Esophagus muscularis mucosa (tissue), 4 donors: Measurements from ENCODE around the gene GCDH. TPM values are rescaled to one million over a fixed set of nuclear protein-coding genes. Genes with fewer than 3 reads are reported as not detected.
"Not testable (repeated sequence)": the region's sequence is repeated elsewhere in the genome, so short reads cannot be mapped to it uniquely, and the experiment has no call there.

Experiments
- DNase-seq: peaks from one replicate; pipeline ENCODE4 v3.0.0-alpha.2; 2017; ENCODE audit errors: extremely low spot score
- H3K27ac ChIP-seq, 4 donors: fragments of 200-600 bp; sonication (generic); replicated peaks in 1 of 4; 1 replicate in 3 of 4; 2 replicates in 1 of 4; pipeline ENCODE4 v1.5.1; 2016 to 2019; ENCODE audit warnings: mild to moderate bottlenecking in 1 of 4
- H3K27me3 ChIP-seq, 4 donors: fragments of 200-600 bp; sonication (generic); one replicate each; pipeline versions ENCODE4 v1.5.1 to v1.6.0; 2016 to 2019
- H3K36me3 ChIP-seq, 4 donors: fragments of 200-600 bp; sonication (generic); one replicate each; pipeline ENCODE4 v1.5.1; 2016 to 2019
- H3K4me1 ChIP-seq, 4 donors: fragments of 200-600 bp; sonication (generic); one replicate each; pipeline ENCODE4 v1.5.1; 2016 to 2019
- H3K4me3 ChIP-seq, 4 donors: fragments of 200-600 bp; sonication (generic); 1 replicate in 2 of 4; 2 replicates in 2 of 4; pipeline ENCODE4 v1.5.1; 2016 to 2019; ENCODE audit warnings: mild to moderate bottlenecking in 4 of 4, moderate library complexity in 1 of 4
- H3K9me3 ChIP-seq, 4 donors: fragments of 200-600 bp; sonication (generic); 1 replicate in 3 of 4; 2 replicates in 1 of 4; pipeline ENCODE4 v1.5.1; 2016 to 2019
- EP300 ChIP-seq: sonication (generic); formaldehyde crosslinking; IDR thresholded peaks from one replicate; pipeline ENCODE4 v1.6.1; 2017; ENCODE audit warnings: antibody characterized with exemption
- POLR2A ChIP-seq: fragments of 450-650 bp; IDR thresholded peaks from one replicate; pipeline ENCODE4 v1.6.1; 2017; ENCODE audit warnings: antibody characterized with exemption, moderate library complexity, mild to moderate bottlenecking, low read depth
- POLR2AphosphoS5 ChIP-seq, 2 donors: sonication (generic); formaldehyde crosslinking; IDR thresholded peaks; one replicate each; pipeline ENCODE4 v1.6.1; 2017; ENCODE audit warnings: antibody characterized with exemption in 2 of 2
- WGBS: methylation state at CpG from one replicate; pipeline ENCODE4 v1.1.5; 2018; 5-methylcytosine and 5-hydroxymethylcytosine counted together
- intact Hi-C: fragments of 100-400 bp; cut with DNase I; formaldehyde crosslinking; loops from one replicate; pipeline ENCODE4 v1.15.1; 2023
- total RNA-seq, 4 donors: library from RNA; depleted of rRNA; stranded (reverse); fragments of >200 nt; gene quantifications; one replicate each; pipeline versions ENCODE4 v1.1.0 to v1.2.1, GENCODE V29; 2016
- TF ChIP-seq, protein P1 (sequence below), 3 experiments: fragments of 200-600 bp in 2 of 3; fragments of 450-650 bp in 1 of 3; sonication (generic) in 2 of 3; IDR thresholded peaks; one replicate each; pipeline ENCODE4 v1.5.1; 2017 to 2019; ENCODE audit warnings: antibody characterized with exemption in 3 of 3, mild to moderate bottlenecking in 2 of 3, moderate library complexity in 1 of 3

GCDH gene
- total RNA-seq = 10 to 100 TPM; 36.1 to 63.6 (median 52.9) TPM

DNA sequence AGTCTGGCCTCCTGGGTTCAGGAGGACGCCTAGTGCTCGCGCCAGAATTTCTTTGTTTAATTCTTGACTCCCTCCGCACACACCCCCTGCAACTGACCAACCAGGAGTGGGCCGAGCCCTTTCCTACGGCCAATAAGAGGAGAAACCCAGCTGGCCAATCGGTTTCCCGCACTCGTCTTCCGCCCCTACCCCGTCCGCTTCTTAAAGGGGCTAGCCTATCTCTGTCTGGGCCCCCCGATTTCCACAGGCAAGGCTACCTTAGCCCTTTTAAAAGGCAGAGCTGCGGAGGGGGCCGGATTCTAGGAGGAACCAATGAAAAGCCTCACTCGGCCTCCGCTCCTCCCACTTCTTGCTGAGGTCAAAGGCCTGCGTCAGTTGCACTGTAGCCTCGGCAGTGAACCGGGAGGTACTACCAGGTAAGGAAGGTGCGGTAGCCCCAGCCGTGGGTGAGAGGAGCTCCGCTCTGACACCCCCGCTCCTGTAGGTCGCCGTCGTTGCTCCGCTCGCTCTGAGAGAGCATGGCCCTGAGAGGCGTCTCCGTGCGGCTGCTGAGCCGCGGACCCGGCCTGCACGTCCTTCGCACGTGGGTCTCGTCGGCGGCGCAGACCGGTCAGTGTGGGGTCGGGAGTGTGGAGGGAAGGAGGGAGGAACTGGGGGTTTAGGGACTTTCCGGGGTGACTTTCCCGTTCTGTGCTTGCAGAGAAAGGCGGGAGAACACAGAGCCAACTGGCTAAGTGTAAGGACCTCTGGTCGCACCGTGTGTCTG lies at the start of gene GCDH:
Gene GCDH (plus strand): TSS at position 374 of the 766 bp plus-strand sequence. CDS start 145 bp downstream, at position 519.
- peak; percentile 99 for DNase-seq
- Histone ChIP-seq H3K9me3 (no peaks in the 10 kb centered on the region), H3K27me3 (peaks cover 0 to 16% (median 3%) of the 10 kb centered on the region in 4 donors), H3K27ac (peak within 1 kb of the TSS; percentile 78 to 91 (median 88)), H3K4me1 (peaks cover 15 to 26% (median 24%) of the 10 kb centered on the region in 4 donors), H3K4me3 (peak within 1 kb of the TSS; percentile 91 to 98 (median 91)), H3K36me3 (peaks cover 14 to 34% (median 30%) of the 10 kb centered on the region in 4 donors)
- WGBS = under 1% methylated on average over 47 of the region's 49 CpGs
- TF ChIP-seq POLR2A (peak; percentile 47), POLR2AphosphoS5 (IDR thresholded peaks at IDR 0.05) (peak; percentile 86 to 93), EP300 (no peak)
- TF ChIP-seq, protein P1, sequence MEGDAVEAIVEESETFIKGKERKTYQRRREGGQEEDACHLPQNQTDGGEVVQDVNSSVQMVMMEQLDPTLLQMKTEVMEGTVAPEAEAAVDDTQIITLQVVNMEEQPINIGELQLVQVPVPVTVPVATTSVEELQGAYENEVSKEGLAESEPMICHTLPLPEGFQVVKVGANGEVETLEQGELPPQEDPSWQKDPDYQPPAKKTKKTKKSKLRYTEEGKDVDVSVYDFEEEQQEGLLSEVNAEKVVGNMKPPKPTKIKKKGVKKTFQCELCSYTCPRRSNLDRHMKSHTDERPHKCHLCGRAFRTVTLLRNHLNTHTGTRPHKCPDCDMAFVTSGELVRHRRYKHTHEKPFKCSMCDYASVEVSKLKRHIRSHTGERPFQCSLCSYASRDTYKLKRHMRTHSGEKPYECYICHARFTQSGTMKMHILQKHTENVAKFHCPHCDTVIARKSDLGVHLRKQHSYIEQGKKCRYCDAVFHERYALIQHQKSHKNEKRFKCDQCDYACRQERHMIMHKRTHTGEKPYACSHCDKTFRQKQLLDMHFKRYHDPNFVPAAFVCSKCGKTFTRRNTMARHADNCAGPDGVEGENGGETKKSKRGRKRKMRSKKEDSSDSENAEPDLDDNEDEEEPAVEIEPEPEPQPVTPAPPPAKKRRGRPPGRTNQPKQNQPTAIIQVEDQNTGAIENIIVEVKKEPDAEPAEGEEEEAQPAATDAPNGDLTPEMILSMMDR (IDR thresholded peaks at IDR 0.05) = peak in 2 of 3 experiments; percentile 2 to 16
- intact Hi-C loops = no loop called here

DNA sequence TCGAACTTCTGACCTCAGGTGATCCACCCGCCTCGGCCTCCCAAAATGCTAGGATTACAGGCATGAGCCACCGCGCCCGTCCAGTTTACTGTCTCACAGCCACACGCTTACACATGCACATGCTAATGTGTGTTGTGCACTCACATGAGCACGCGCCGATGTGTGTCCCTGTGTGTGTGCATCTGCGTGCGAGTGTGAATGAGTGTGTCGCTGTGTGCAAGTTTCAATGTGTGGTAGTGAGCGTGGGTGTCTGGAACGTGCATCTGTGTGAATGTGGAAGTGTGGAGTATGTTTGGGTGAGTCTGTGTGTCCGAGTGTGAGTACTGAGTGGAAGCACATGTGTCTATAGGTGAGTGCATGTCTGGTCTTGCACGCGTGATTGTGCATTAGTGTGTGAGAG lies 48.4 kb upstream of the GCDH start:
- intact Hi-C loops = loop anchor here (10.0 kb wide), 1 partner anchor 158 kb away; the partner anchor contains the start of genes DHPS and GNG14
- H3K27ac ChIP-seq = no peak overlapping the region
- peaks cover 16 to 31% (median 30%) of the 10 kb centered on the region in 4 donors for H3K4me1 ChIP-seq
- no peak for DNase-seq
- no peak overlapping the region for H3K4me3 ChIP-seq
- H3K27me3 ChIP-seq = peaks cover 0 to 97% (median 53%) of the 10 kb centered on the region in 4 donors
- 94% methylated on average over 18 of the region's 18 CpGs for WGBS
- no peaks in the 10 kb centered on the region for H3K36me3 ChIP-seq
- TF ChIP-seq POLR2A (no peak), POLR2AphosphoS5 (IDR thresholded peaks at IDR 0.05) (no peak), EP300 (no peak)
- TF ChIP-seq, protein P1 (IDR thresholded peaks at IDR 0.05) = no peak
- H3K9me3 ChIP-seq = no peaks in the 10 kb centered on the region

DNA sequence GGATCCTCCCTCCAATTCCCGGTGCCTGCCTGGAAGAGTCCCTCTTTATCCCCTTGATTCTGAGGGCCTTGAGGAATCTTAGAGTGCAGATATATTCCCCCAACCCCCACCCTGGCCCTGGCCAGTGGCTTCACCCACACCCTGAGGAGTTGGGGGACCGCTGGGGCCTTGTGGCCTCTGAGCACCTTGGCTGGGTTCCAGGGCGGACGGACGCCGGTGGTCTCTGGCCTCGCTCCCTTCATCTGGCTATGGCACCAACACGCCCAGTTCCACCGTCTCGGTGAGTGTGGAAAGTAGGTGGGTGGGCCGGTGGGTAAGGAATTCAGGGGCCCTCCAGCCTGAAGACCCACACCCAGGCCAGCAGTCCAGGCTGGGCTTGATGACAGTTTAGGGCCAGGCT lies 47.6 kb upstream of the GCDH start:
- Histone ChIP-seq H3K27ac (no peak overlapping the region), H3K4me3 (no peak overlapping the region), H3K36me3 (no peaks in the 10 kb centered on the region), H3K27me3 (peaks cover 0 to 89% (median 46%) of the 10 kb centered on the region in 4 donors), H3K9me3 (no peaks in the 10 kb centered on the region), H3K4me1 (peaks cover 20 to 32% (median 30%) of the 10 kb centered on the region in 4 donors)
- no peak for TF ChIP-seq POLR2A
- TF ChIP-seq, protein P1 (IDR thresholded peaks at IDR 0.05) = no peak
- 100% methylated on average over 1 of the region's 11 CpGs for whole genome bisulfite sequencing
- no peak for DNase-seq
- intact Hi-C loops = loop anchor here (10.0 kb wide), 1 partner anchor 159 kb away; the partner anchor contains the start of genes DHPS and GNG14

DNA sequence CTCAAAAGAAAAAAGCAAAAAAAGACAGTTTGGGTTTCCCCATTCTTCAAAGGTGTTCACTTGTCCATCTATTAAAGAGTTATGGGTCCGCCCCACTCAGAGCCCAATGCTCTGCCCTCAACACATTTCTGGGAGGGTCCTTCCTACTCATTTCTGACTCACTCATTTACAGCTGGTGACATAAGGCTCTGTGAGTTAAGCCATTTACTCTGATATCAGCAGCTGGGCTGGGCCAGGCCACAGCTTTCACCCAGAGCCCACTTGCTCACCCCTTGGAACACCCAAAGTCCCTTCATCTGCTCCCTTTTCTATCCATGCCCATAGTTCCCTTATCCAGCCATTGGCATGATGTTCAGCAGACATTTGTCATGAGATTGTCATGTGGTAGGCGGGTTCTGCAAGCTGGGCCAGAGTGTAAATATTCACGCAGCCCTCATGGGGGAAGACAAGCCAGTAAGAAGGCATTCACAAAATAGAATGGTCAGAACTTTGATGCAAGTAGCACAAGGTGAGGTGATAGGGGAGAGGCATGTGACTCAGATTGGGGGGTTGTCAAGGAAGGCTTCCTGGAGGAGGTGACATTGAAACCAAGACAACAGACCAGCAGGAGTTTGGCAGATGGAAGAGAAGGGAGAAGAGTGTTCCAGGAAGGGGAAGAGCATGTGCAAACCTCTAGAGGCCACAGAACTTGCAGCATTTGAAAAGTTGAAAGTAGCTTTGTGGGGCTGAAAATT lies 46.8 kb upstream of the GCDH start:
- Histone ChIP-seq H3K9me3 (no peaks in the 10 kb centered on the region), H3K4me3 (no peak overlapping the region), H3K27ac (no peak overlapping the region), H3K27me3 (peaks cover 0 to 80% (median 39%) of the 10 kb centered on the region in 4 donors), H3K4me1 (peaks cover 14 to 25% (median 23%) of the 10 kb centered on the region in 4 donors), H3K36me3 (no peaks in the 10 kb centered on the region)
- intact Hi-C loops = loop anchor here (10.0 kb wide), 1 partner anchor 159 kb away; the partner anchor contains the start of genes DHPS and GNG14
- TF ChIP-seq POLR2AphosphoS5 (IDR thresholded peaks at IDR 0.05) = no peak
- TF ChIP-seq, protein P1 (IDR thresholded peaks at IDR 0.05) = no peak
- TF ChIP-seq EP300 = no peak
- no peak for TF ChIP-seq POLR2A
- WGBS = 93% methylated on average over 3 of the region's 3 CpGs
- no peak for DNase-seq

DNA sequence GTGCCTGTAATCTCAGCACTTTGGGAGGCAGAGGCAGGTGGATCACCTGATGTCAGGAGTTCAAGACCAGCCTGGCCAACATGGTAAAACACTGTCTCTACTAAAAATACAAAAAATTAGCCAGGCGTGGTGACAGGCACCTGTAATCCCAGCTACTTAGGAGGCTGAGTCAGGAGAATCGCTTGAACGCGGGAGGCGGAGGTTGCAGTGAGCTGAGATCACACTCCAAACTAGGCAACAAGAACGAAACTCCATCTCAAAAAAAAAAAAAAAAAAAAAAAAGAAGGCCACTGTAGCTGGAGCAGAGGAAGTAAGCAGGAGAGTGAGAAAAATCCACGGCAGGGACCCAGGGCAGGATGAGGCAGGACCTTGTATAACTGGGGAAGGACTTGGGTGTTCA lies 44.3 kb upstream of the GCDH start:
- intact Hi-C loops = loop anchor here (2.0 to 10.0 kb wide), 2 partner anchors 80 to 162 kb away; partner anchors contain the start of genes DHPS and GNG14
- WGBS = 87% methylated on average over 7 of the region's 7 CpGs
- DNase-seq, H3K4me3 ChIP-seq, H3K27ac ChIP-seq, H3K9me3 ChIP-seq, H3K36me3 ChIP-seq: not testable (repeated sequence)
- peaks cover 8 to 12% (median 11%) of the 10 kb centered on the region in 4 donors for H3K4me1 ChIP-seq
- H3K27me3 ChIP-seq = peaks cover 0 to 56% (median 16%) of the 10 kb centered on the region in 4 donors
